NCI-H1417 (cell line): ENCODE data around the gene HSD17B1.
A peak's percentile ranks its signal among the peaks of the same experiment; 100 is the strongest.
"Not testable (repeated sequence)": the region's sequence is repeated elsewhere in the genome, so short reads cannot be mapped to it uniquely, and the experiment has no call there.

Source experiments
- DNase-seq, 3 experiments: peaks; one replicate each; lab custom pipeline; 2025; lab: John Stamatoyannopoulos, UW

HSD17B1 gene

GRCh38 chr17:42547698-42548069, 5.0 kb upstream of the HSD17B1 start:
- DNase-seq, result no peak

GRCh38 chr17:42548070-42548837, 4.5 kb upstream of the HSD17B1 start:
- DNase-seq, result peak in 1 of 3 experiments; percentile 80

- DNase-seq, result no peak
These were observed 3.5 kb upstream of the HSD17B1 start for GRCh38 chr17:42548993-42549755.

- DNase-seq, result peak in 1 of 3 experiments; percentile 4
These were observed 567 bp downstream of the HSD17B1 start for GRCh38 chr17:42553161-42553818.

- DNase-seq, result no peak
These were observed 1.1 kb downstream of the HSD17B1 start for GRCh38 chr17:42553866-42554249.

- DNase-seq, result peak; percentile 58 to 88 (median 86)
These were observed 1.8 kb downstream of the HSD17B1 start for GRCh38 chr17:42554250-42555121.

GRCh38 chr17:42555122-42555622, 2.4 kb downstream of the HSD17B1 start:
- no peak for DNase-seq

GRCh38 chr17:42555961-42556617, 3.4 kb downstream of the HSD17B1 start:
- not testable (repeated sequence) for DNase-seq

GRCh38 chr17:42559075-42559474, 6.4 kb downstream of the HSD17B1 start:
- DNase-seq, result no peak

GRCh38 chr17:42560246-42560645, 7.5 kb downstream of the HSD17B1 start:
- DNase-seq, result no peak

- peak; percentile 94 to 98 (median 98) for DNase-seq
These were observed 9.2 kb downstream of the HSD17B1 start, which contains the start of gene COASY for GRCh38 chr17:42561897-42562387. COASY (plus strand) TSS chr17:42562148; CDS start chr17:42562623, 475 bp downstream.

GRCh38 chr17:42562388-42563142, 9.8 kb downstream of the HSD17B1 start:
- DNase-seq, result no peak

- no peak for DNase-seq
These were observed 10.4 kb downstream of the HSD17B1 start for GRCh38 chr17:42563143-42563509.

GRCh38 chr17:42563543-42563942, 10.8 kb downstream of the HSD17B1 start:
- DNase-seq, result no peak

GRCh38 chr17:42563950-42564349, 11.2 kb downstream of the HSD17B1 start:
- DNase-seq, result no peak

- no peak for DNase-seq
These were observed 12.2 kb downstream of the HSD17B1 start for GRCh38 chr17:42564815-42565522.

- no peak for DNase-seq
These were observed 12.9 kb downstream of the HSD17B1 start for GRCh38 chr17:42565523-42566214.

- DNase-seq, result no peak
These were observed 13.6 kb downstream of the HSD17B1 start for GRCh38 chr17:42566215-42566882.
